Astrocyte (in vitro differentiated cells and primary cell): ENCODE measurements around the gene PLEKHG3. TPM values are rescaled to one million over a fixed set of nuclear protein-coding genes. Genes with fewer than 3 reads are reported as not detected.

Source experiments
- DNase-seq: peaks from one replicate; pipeline ENCODE4 v3.0.0-alpha.2; 2010; ENCODE audit warnings: low read depth
- FAIRE-seq: peaks from 2 replicates; lab custom pipeline; 2011; peaks lifted over from hg19 to GRCh38; lab: Jason Lieb, UNC
- H2AFZ ChIP-seq: 2 replicates; pipeline ENCODE4 v1.6.0; 2012; ENCODE audit warnings: low read depth, low read length, inconsistent platforms
- H3K27ac ChIP-seq: 2 replicates; pipeline ENCODE4 v1.5.1; 2011; ENCODE audit warnings: low read depth, low read length, inconsistent platforms
- H3K27me3 ChIP-seq: 2 replicates; pipeline ENCODE4 v1.6.0; 2011; ENCODE audit warnings: low read length, inconsistent platforms; ENCODE audit not compliant: insufficient read depth
- H3K36me3 ChIP-seq: 2 replicates; pipeline ENCODE4 v1.5.1; 2011; ENCODE audit warnings: low read length, inconsistent platforms; ENCODE audit not compliant: insufficient read depth
- H3K4me1 ChIP-seq: 2 replicates; pipeline ENCODE4 v1.5.1; 2011; ENCODE audit warnings: low read length, inconsistent platforms; ENCODE audit not compliant: insufficient read depth
- H3K4me2 ChIP-seq: 2 replicates; pipeline ENCODE4 v1.6.0; 2012; ENCODE audit warnings: low read length, inconsistent platforms
- H3K4me3 ChIP-seq: 2 replicates; pipeline ENCODE4 v1.5.1; 2011; ENCODE audit warnings: low read depth, mild to moderate bottlenecking, low read length, inconsistent platforms; ENCODE audit not compliant: insufficient read depth
- H3K79me2 ChIP-seq: 2 replicates; pipeline ENCODE4 v1.6.0; 2012; ENCODE audit warnings: mild to moderate bottlenecking, low read length, inconsistent platforms; ENCODE audit not compliant: insufficient read depth
- H3K9ac ChIP-seq: 2 replicates; pipeline ENCODE4 v1.6.0; 2012; ENCODE audit warnings: mild to moderate bottlenecking, low read length, inconsistent platforms
- H3K9me3 ChIP-seq: 2 replicates; pipeline ENCODE4 v1.5.1; 2012; ENCODE audit warnings: low read depth, mild to moderate bottlenecking, low read length, inconsistent platforms; ENCODE audit not compliant: insufficient read depth
- H4K20me1 ChIP-seq: 2 replicates; pipeline ENCODE4 v1.6.0; 2012; ENCODE audit warnings: low read length, inconsistent platforms; ENCODE audit not compliant: insufficient read depth
- H3K27ac Mint-ChIP-seq: one replicate; pipeline ENCODE4 v1.8.0; 2021; ENCODE audit warnings: mild to moderate bottlenecking, mixed read lengths; ENCODE audit not compliant: unreplicated experiment
- H3K27me3 Mint-ChIP-seq: one replicate; pipeline ENCODE4 v1.8.0; 2021; ENCODE audit warnings: low read depth, mixed read lengths; ENCODE audit not compliant: unreplicated experiment
- H3K36me3 Mint-ChIP-seq: one replicate; pipeline ENCODE4 v1.8.0; 2021; ENCODE audit warnings: low read depth, mixed read lengths; ENCODE audit not compliant: unreplicated experiment
- H3K4me1 Mint-ChIP-seq: one replicate; pipeline ENCODE4 v1.8.0; 2021; ENCODE audit warnings: low read depth, mixed read lengths; ENCODE audit not compliant: unreplicated experiment
- H3K4me3 Mint-ChIP-seq: one replicate; pipeline ENCODE4 v1.8.0; 2021; ENCODE audit warnings: mild to moderate bottlenecking, moderate library complexity, mixed read lengths; ENCODE audit not compliant: unreplicated experiment
- H3K9me3 Mint-ChIP-seq: one replicate; pipeline ENCODE4 v1.8.0; 2021; ENCODE audit warnings: mild to moderate bottlenecking, mixed read lengths; ENCODE audit not compliant: unreplicated experiment
- EZH2 ChIP-seq: IDR thresholded peaks from 2 replicates; pipeline ENCODE4 v1.6.1; 2012; ENCODE audit warnings: mild to moderate bottlenecking, low read length, inconsistent platforms; ENCODE audit not compliant: insufficient read depth
- total RNA-seq: library from RNA; stranded (reverse); gene quantifications from 2 replicates; pipeline ENCODE4 v1.2.1, GENCODE V29; 2021
- TF ChIP-seq, protein P1 (sequence below): IDR thresholded peaks from 2 replicates; pipeline ENCODE4 v1.5.1; 2011; ENCODE audit warnings: low read depth, mild to moderate bottlenecking, inconsistent platforms, low read length, moderate library complexity; ENCODE audit not compliant: insufficient read depth

The PLEKHG3 gene
- total RNA-seq, 1 donor from 2014 or later: 98.6 TPM

GRCh38 chr14:64708148-64709004 is 4.2 kb downstream of the PLEKHG3 start:
- Mint-ChIP-seq H3K27me3 (no peaks in the 10 kb centered on the region), H3K4me1 (peaks cover 50% of the 10 kb centered on the region), H3K27ac (peak overlapping the region; percentile 77), H3K4me3 (peak overlapping the region; percentile 80), H3K9me3 (peaks cover 2% of the 10 kb centered on the region), H3K36me3 (peaks cover 6% of the 10 kb centered on the region)
- H3K4me1 ChIP-seq: peaks cover 50% of the 10 kb centered on the region
- FAIRE-seq: no peak
- DNase-seq: peak; percentile 64
- no peaks in the 10 kb centered on the region for H3K9me3 ChIP-seq
- peak overlapping the region; percentile 87 for H3K27ac ChIP-seq
- H4K20me1 ChIP-seq: peaks cover 35% of the 10 kb centered on the region
- no peaks in the 10 kb centered on the region for H3K36me3 ChIP-seq
- peak overlapping the region; percentile 71 for H3K9ac ChIP-seq
- no peaks in the 10 kb centered on the region for H3K27me3 ChIP-seq
- peak overlapping the region; percentile 3 for H2AFZ ChIP-seq
- peaks cover 88% of the 10 kb centered on the region for H3K79me2 ChIP-seq
- TF ChIP-seq EZH2: no peak
- TF ChIP-seq, protein P1, sequence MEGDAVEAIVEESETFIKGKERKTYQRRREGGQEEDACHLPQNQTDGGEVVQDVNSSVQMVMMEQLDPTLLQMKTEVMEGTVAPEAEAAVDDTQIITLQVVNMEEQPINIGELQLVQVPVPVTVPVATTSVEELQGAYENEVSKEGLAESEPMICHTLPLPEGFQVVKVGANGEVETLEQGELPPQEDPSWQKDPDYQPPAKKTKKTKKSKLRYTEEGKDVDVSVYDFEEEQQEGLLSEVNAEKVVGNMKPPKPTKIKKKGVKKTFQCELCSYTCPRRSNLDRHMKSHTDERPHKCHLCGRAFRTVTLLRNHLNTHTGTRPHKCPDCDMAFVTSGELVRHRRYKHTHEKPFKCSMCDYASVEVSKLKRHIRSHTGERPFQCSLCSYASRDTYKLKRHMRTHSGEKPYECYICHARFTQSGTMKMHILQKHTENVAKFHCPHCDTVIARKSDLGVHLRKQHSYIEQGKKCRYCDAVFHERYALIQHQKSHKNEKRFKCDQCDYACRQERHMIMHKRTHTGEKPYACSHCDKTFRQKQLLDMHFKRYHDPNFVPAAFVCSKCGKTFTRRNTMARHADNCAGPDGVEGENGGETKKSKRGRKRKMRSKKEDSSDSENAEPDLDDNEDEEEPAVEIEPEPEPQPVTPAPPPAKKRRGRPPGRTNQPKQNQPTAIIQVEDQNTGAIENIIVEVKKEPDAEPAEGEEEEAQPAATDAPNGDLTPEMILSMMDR: no peak
- H3K4me2 ChIP-seq: peak overlapping the region; percentile 89
- H3K4me3 ChIP-seq: peak overlapping the region; percentile 20

DNA sequence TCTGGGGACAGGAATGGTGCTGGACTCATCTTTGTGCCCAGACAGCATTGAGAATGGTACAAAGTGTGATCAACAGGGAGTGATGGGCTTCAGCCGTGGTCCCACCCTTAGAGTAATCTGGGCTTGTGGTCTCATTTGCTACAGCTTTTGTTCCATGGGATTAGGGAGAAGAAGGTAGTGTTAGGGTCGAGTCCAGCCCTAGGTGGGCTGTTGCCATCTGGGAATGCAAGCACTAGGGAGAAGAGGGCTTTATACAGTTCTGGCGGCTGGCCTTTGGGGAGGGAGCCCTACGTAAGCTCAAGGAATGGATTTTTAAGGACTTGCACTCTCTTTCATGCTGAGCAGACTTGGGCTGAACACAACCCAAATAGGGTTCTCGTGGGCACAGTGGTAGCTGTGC is 4.9 kb downstream of the PLEKHG3 start:
- DNase-seq: no peak
- Mint-ChIP-seq H3K27ac (peak overlapping the region; percentile 77), H3K27me3 (no peaks in the 10 kb centered on the region), H3K9me3 (peaks cover 5% of the 10 kb centered on the region), H3K36me3 (peaks cover 8% of the 10 kb centered on the region), H3K4me1 (peaks cover 47% of the 10 kb centered on the region), H3K4me3 (peak overlapping the region; percentile 80)
- H3K36me3 ChIP-seq: no peaks in the 10 kb centered on the region
- peaks cover 2% of the 10 kb centered on the region for H3K9me3 ChIP-seq
- peaks cover 92% of the 10 kb centered on the region for H3K79me2 ChIP-seq
- no peak for TF ChIP-seq EZH2
- TF ChIP-seq, protein P1: no peak
- H4K20me1 ChIP-seq: peaks cover 35% of the 10 kb centered on the region
- H3K4me3 ChIP-seq: peak overlapping the region; percentile 20
- no peak overlapping the region for H2AFZ ChIP-seq
- no peaks in the 10 kb centered on the region for H3K27me3 ChIP-seq
- H3K4me2 ChIP-seq: peak overlapping the region; percentile 89
- peak overlapping the region; percentile 71 for H3K9ac ChIP-seq
- H3K4me1 ChIP-seq: peaks cover 46% of the 10 kb centered on the region
- H3K27ac ChIP-seq: peak overlapping the region; percentile 87
- no peak for FAIRE-seq

DNA sequence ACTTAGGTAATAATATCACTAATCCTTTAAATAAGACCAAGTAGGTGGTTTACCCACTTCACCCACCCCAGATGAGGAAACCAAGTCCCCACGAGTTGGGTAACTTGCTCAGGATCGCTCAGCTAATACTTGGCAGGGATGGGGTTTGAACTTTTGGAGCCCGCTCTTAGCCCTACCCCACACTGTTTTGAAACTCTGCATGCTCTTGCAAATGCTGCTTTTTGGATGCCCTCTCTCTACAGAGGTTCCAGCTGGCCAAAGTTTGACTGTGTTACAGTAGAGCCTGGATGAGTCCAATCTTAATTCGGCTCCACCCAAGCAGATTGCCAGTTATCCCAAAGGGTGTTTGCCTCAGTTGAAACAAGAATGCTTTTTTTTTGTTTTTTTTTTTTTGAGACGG is 6.8 kb downstream of the PLEKHG3 start:
- no peak overlapping the region for H3K9ac ChIP-seq
- no peak for DNase-seq

More for the DNA sequence above, 6.8 kb downstream of the PLEKHG3 start:
- H3K36me3 Mint-ChIP-seq: peaks cover 14% of the 10 kb centered on the region
- Histone ChIP-seq H3K9me3 (peaks cover 3% of the 10 kb centered on the region), H2AFZ (no peak overlapping the region), H4K20me1 (peaks cover 26% of the 10 kb centered on the region), H3K27ac (no peak overlapping the region), H3K27me3 (no peaks in the 10 kb centered on the region), H3K4me2 (no peak overlapping the region), H3K4me3 (no peak overlapping the region), H3K4me1 (peaks cover 44% of the 10 kb centered on the region), H3K79me2 (peaks cover 93% of the 10 kb centered on the region), H3K36me3 (no peaks in the 10 kb centered on the region)
- H3K4me1 Mint-ChIP-seq: peaks cover 60% of the 10 kb centered on the region
- no peak overlapping the region for H3K27ac Mint-ChIP-seq
- TF ChIP-seq EZH2: no peak
- TF ChIP-seq, protein P1: no peak
- peaks cover 7% of the 10 kb centered on the region for H3K9me3 Mint-ChIP-seq
- FAIRE-seq: no peak
- no peak overlapping the region for H3K4me3 Mint-ChIP-seq
- H3K27me3 Mint-ChIP-seq: no peaks in the 10 kb centered on the region
